ENCODE results near the gene NELL1. TPM values are rescaled to one million over a fixed set of nuclear protein-coding genes. Genes with fewer than 3 reads are reported as not detected.

Gene NELL1
- total and polyA plus RNA-seq, 2 donors (not counting 1 experiment from before 2014, with no cell fraction given), result not detected

- Histone ChIP-seq H3K4me2 (ENCODE audit: extremely low read depth, insufficient read depth, low read length) (no peak overlapping the region), H3K27ac (ENCODE audit: insufficient read depth, low read length) (no peak overlapping the region), H3K79me2 (ENCODE audit: control insufficient read depth, insufficient read depth, low read length) (no peaks in the 10 kb centered on the region), H3K9me3 (ENCODE audit: control insufficient read depth, insufficient read depth, low read depth, low read length) (no peaks in the 10 kb centered on the region), H3K36me3 (ENCODE audit: control insufficient read depth, insufficient read depth, low read length) (no peaks in the 10 kb centered on the region), H3K27me3 (ENCODE audit: control insufficient read depth, insufficient read depth, low read length) (no peaks in the 10 kb centered on the region), H3K4me3 (replicated peaks in 1 of 4; ENCODE audit: control extremely low read depth in 1 of 4, insufficient read depth in 1 of 4, low read depth in 3 of 4, low read length in 4 of 4) (no peak overlapping the region), H2AFZ (ENCODE audit: low read length) (no peak overlapping the region), H3K9ac (ENCODE audit: insufficient read depth, low read length) (no peak overlapping the region), H4K20me1 (ENCODE audit: control insufficient read depth, extremely low read depth, insufficient read depth, low read length) (no peaks in the 10 kb centered on the region), H3K4me1 (ENCODE audit: control insufficient read depth, extremely low read depth, insufficient read depth, low read length) (no peaks in the 10 kb centered on the region)
- DNase-seq (ENCODE audit: low read depth in 2 of 2), result no peak
- no peak for TF ChIP-seq EZH2 (IDR thresholded peaks at IDR 0.05; ENCODE audit: low read length, missing control alignments)
- no peak for TF ChIP-seq CTCF (conservative IDR thresholded peaks at IDR 0.05 in 1 of 2, IDR thresholded peaks at IDR 0.05 in 1 of 2; ENCODE audit: low read depth in 1 of 2, low read length in 2 of 2)
Measured at GRCh38 chr11:21113876-21114275, 444.5 kb downstream of the NELL1 start.

- Histone ChIP-seq H3K9ac (ENCODE audit: insufficient read depth, low read length) (no peak overlapping the region), H3K27ac (ENCODE audit: insufficient read depth, low read length) (no peak overlapping the region), H4K20me1 (ENCODE audit: control insufficient read depth, extremely low read depth, insufficient read depth, low read length) (no peaks in the 10 kb centered on the region), H3K9me3 (ENCODE audit: control insufficient read depth, insufficient read depth, low read depth, low read length) (no peaks in the 10 kb centered on the region), H3K4me1 (ENCODE audit: control insufficient read depth, extremely low read depth, insufficient read depth, low read length) (no peaks in the 10 kb centered on the region), H3K36me3 (ENCODE audit: control insufficient read depth, insufficient read depth, low read length) (no peaks in the 10 kb centered on the region), H3K4me3 (replicated peaks in 1 of 4; ENCODE audit: control extremely low read depth in 1 of 4, insufficient read depth in 1 of 4, low read depth in 3 of 4, low read length in 4 of 4) (no peak overlapping the region), H2AFZ (ENCODE audit: low read length) (no peak overlapping the region), H3K4me2 (ENCODE audit: extremely low read depth, insufficient read depth, low read length) (no peak overlapping the region), H3K79me2 (ENCODE audit: control insufficient read depth, insufficient read depth, low read length) (no peaks in the 10 kb centered on the region), H3K27me3 (ENCODE audit: control insufficient read depth, insufficient read depth, low read length) (no peaks in the 10 kb centered on the region)
- no peak for TF ChIP-seq EZH2 (IDR thresholded peaks at IDR 0.05; ENCODE audit: low read length, missing control alignments)
- no peak for TF ChIP-seq CTCF (conservative IDR thresholded peaks at IDR 0.05 in 1 of 2, IDR thresholded peaks at IDR 0.05 in 1 of 2; ENCODE audit: low read depth in 1 of 2, low read length in 2 of 2)
- no peak for DNase-seq (ENCODE audit: low read depth in 2 of 2)
Measured at GRCh38 chr11:21116009-21116408, 446.6 kb downstream of the NELL1 start.

DNA sequence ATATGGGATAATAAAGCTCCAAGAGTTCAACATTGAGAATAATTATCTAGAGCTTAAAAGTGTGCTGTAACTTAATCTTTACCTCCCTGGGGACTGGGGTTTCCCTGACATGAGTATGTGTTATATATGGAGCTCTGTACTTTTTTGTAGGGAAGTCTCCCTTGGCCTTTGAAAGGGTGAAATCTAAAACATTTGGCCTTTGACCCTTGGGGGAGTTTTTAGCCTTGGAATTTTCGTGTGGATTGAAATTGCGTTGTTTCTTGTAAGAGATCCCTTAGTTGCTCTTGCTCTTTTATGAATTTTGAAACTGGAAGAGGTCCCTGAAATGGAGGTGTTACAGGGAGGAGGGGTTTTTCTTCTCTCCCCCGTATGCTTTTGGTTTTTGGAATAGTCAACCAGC, 450.0 kb downstream of the NELL1 start:
- Histone ChIP-seq H2AFZ (ENCODE audit: low read length) (no peak overlapping the region), H3K4me1 (ENCODE audit: control insufficient read depth, extremely low read depth, insufficient read depth, low read length) (no peaks in the 10 kb centered on the region), H3K9me3 (ENCODE audit: control insufficient read depth, insufficient read depth, low read depth, low read length) (no peaks in the 10 kb centered on the region), H3K27ac (ENCODE audit: insufficient read depth, low read length) (no peak overlapping the region), H4K20me1 (ENCODE audit: control insufficient read depth, extremely low read depth, insufficient read depth, low read length) (no peaks in the 10 kb centered on the region), H3K4me2 (ENCODE audit: extremely low read depth, insufficient read depth, low read length) (no peak overlapping the region), H3K4me3 (replicated peaks in 1 of 4; ENCODE audit: control extremely low read depth in 1 of 4, insufficient read depth in 1 of 4, low read depth in 3 of 4, low read length in 4 of 4) (no peak overlapping the region), H3K79me2 (ENCODE audit: control insufficient read depth, insufficient read depth, low read length) (no peaks in the 10 kb centered on the region), H3K36me3 (ENCODE audit: control insufficient read depth, insufficient read depth, low read length) (no peaks in the 10 kb centered on the region), H3K9ac (ENCODE audit: insufficient read depth, low read length) (no peak overlapping the region), H3K27me3 (ENCODE audit: control insufficient read depth, insufficient read depth, low read length) (no peaks in the 10 kb centered on the region)
- TF ChIP-seq CTCF (conservative IDR thresholded peaks at IDR 0.05 in 1 of 2, IDR thresholded peaks at IDR 0.05 in 1 of 2; ENCODE audit: low read depth in 1 of 2, low read length in 2 of 2), result no peak
- no peak for TF ChIP-seq EZH2 (IDR thresholded peaks at IDR 0.05; ENCODE audit: low read length, missing control alignments)
- no peak for DNase-seq (ENCODE audit: low read depth in 2 of 2)
